PC-9 (cell line): ENCODE measurements around the gene STAB1.

Source experiments
- EZH2 ChIP-seq: fragments of 200-600 bp; sonication (generic); IDR thresholded peaks from 2 replicates; pipeline ENCODE4 v1.8.0; 2017; ENCODE audit warnings: antibody characterized with exemption, low read depth
- TF ChIP-seq, protein P1 (sequence below): fragments of 200-600 bp; sonication (generic); conservative IDR thresholded peaks from 2 replicates; pipeline ENCODE4 v1.6.1; 2017; ENCODE audit warnings: mixed run types, antibody characterized with exemption, mild to moderate bottlenecking, moderate library complexity

DNA sequence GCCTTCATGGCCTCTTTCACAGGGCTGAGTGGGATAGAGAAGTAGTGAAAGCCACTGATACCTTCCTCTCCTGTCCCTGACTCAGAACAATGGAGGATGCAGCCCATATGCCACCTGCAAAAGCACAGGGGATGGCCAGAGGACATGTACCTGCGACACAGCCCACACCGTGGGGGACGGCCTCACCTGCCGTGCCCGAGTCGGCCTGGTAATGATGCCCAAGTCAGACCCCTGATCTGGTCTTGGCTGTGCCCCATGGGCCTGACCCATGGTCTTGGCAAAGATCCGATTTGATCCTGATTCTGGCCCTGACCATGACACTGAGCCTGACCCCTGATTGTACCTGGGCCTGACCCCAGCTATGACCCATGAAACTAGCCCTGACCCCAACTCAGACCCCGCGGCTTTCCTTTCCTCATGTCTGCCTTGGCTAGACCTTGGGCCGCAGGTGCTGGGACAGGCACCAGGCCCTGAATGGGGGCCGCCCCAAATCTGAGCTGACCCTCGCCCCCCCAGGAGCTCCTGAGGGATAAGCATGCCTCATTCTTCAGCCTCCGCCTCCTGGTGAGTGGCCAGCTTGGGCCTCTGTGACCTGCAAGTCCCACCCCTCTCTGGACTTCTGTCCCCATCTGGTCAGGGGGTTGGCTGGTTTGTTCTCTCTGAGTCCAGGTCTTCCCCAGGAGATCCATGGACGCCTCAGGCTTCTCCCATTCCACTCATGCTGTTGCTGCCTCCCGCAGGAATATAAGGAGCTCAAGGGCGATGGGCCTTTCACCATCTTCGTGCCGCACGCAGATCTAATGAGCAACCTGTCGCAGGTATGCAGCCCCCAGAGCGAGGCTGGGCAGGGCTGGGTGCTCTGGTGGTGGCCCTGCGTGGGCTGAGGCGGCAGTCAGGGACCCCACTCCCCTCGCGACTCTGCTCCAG is 22.9 kb downstream of the STAB1 start:
- TF ChIP-seq, protein P1, sequence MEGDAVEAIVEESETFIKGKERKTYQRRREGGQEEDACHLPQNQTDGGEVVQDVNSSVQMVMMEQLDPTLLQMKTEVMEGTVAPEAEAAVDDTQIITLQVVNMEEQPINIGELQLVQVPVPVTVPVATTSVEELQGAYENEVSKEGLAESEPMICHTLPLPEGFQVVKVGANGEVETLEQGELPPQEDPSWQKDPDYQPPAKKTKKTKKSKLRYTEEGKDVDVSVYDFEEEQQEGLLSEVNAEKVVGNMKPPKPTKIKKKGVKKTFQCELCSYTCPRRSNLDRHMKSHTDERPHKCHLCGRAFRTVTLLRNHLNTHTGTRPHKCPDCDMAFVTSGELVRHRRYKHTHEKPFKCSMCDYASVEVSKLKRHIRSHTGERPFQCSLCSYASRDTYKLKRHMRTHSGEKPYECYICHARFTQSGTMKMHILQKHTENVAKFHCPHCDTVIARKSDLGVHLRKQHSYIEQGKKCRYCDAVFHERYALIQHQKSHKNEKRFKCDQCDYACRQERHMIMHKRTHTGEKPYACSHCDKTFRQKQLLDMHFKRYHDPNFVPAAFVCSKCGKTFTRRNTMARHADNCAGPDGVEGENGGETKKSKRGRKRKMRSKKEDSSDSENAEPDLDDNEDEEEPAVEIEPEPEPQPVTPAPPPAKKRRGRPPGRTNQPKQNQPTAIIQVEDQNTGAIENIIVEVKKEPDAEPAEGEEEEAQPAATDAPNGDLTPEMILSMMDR, result no peak
- TF ChIP-seq EZH2, result no peak
